H1 (cell line): ENCODE results near the gene FAM50B. TPM values are rescaled to one million over a fixed set of nuclear protein-coding genes. Genes with fewer than 3 reads are reported as not detected.

Experiments used
- CTCF ChIA-PET: fragments of 300-600 bp; sonication (Branson Sonifier 250); formaldehyde crosslinking; loops from one replicate; lab custom pipeline; 2021; ENCODE audit not compliant: partially characterized antibody; lab: Charles Lee
- POLR2A ChIA-PET: fragments of 300-600 bp; sonication (Branson Sonifier 250); formaldehyde crosslinking; loops from one replicate; lab custom pipeline; 2021; ENCODE audit warnings: inconsistent platforms; ENCODE audit not compliant: partially characterized antibody; lab: Charles Lee
- DNase-seq, 2 experiments: peaks; one replicate each; pipeline versions ENCODE4 v3.0.0 to v3.0.0-alpha.2; 2010 to 2022; ENCODE audit warnings: low spot score in 2 of 2, low read depth in 1 of 2, mixed read lengths in 1 of 2
- FAIRE-seq: peaks from 2 replicates; lab custom pipeline; 2011; peaks lifted over from hg19 to GRCh38; lab: Jason Lieb, UNC
- H2AFZ ChIP-seq: 2 replicates; pipeline ENCODE4 v1.8.1; 2012; ENCODE audit warnings: low read length, inconsistent platforms
- H2AK5ac ChIP-seq: 2 replicates; pipeline ENCODE4 v1.6.1; 2013; ENCODE audit warnings: low read depth, low read length
- H2BK120ac ChIP-seq: replicated peaks from 2 replicates; pipeline ENCODE3; 2013; ENCODE audit warnings: low read depth, low read length, inconsistent platforms
- H2BK12ac ChIP-seq: 2 replicates; pipeline ENCODE4 v1.6.1; 2013; ENCODE audit warnings: low read depth, low read length
- H2BK15ac ChIP-seq: 2 replicates; pipeline ENCODE4 v1.6.1; 2013; ENCODE audit warnings: low read length
- H2BK20ac ChIP-seq: 2 replicates; pipeline ENCODE4 v1.6.1; 2013; ENCODE audit warnings: low read length
- H2BK5ac ChIP-seq: 2 replicates; pipeline ENCODE4 v1.6.1; 2013; ENCODE audit warnings: low read depth, low read length
- H3K14ac ChIP-seq: 2 replicates; pipeline ENCODE4 v1.6.1; 2013; ENCODE audit warnings: inconsistent platforms; ENCODE audit not compliant: insufficient read length
- H3K18ac ChIP-seq: 2 replicates; pipeline ENCODE4 v1.6.1; 2013; ENCODE audit warnings: low read length; ENCODE audit errors: extremely low read depth
- H3K23ac ChIP-seq: 2 replicates; pipeline ENCODE4 v1.6.1; 2013; ENCODE audit warnings: inconsistent platforms; ENCODE audit not compliant: insufficient read length
- H3K23me2 ChIP-seq: 2 replicates; pipeline ENCODE4 v1.6.1; 2013; ENCODE audit warnings: low read depth, low read length
- H3K27ac ChIP-seq: 2 replicates; pipeline ENCODE4 v1.6.1; 2011; ENCODE audit warnings: low read depth, low read length, inconsistent platforms
- H3K27me3 ChIP-seq, 4 experiments: replicated peaks in 1 of 4; 1 replicate in 1 of 4; 2 replicates in 3 of 4; pipeline versions ENCODE4 v1.6.1 to v1.8.1; 2011 to 2013; ENCODE audit warnings: low read length in 3 of 4, mild to moderate bottlenecking in 3 of 4, inconsistent platforms in 2 of 4, mixed read lengths in 2 of 4, moderate library complexity in 1 of 4; ENCODE audit not compliant: control insufficient read depth in 3 of 4, insufficient read depth in 3 of 4; ENCODE audit errors: extremely low read depth in 1 of 4
- H3K36me3 ChIP-seq, 4 experiments: 2 replicates each; pipeline versions ENCODE4 v1.6.1 to v1.8.1; 2011 to 2013; ENCODE audit warnings: mild to moderate bottlenecking in 4 of 4, low read length in 3 of 4, moderate library complexity in 2 of 4, control low read depth in 1 of 4, inconsistent platforms in 1 of 4; ENCODE audit not compliant: insufficient read depth in 4 of 4, control insufficient read depth in 2 of 4
- H3K4ac ChIP-seq: replicated peaks from 2 replicates; pipeline ENCODE3; 2013; ENCODE audit warnings: low read length, low read depth, mixed read lengths, inconsistent platforms; ENCODE audit not compliant: insufficient read length
- H3K4me1 ChIP-seq, 4 experiments: replicated peaks in 1 of 4; 1 replicate in 1 of 4; 2 replicates in 3 of 4; pipeline versions ENCODE4 v1.6.1 to v1.8.1; 2011 to 2013; ENCODE audit warnings: low read length in 3 of 4, inconsistent platforms in 2 of 4, mixed read lengths in 1 of 4; ENCODE audit not compliant: insufficient read depth in 4 of 4, control insufficient read depth in 3 of 4
- H3K4me2 ChIP-seq, 2 experiments: 2 replicates each; pipeline versions ENCODE4 v1.6.1 to v1.8.1; 2011 to 2013; ENCODE audit warnings: low read depth in 2 of 2, low read length in 2 of 2, control low read depth in 1 of 2, inconsistent platforms in 1 of 2, mild to moderate bottlenecking in 1 of 2; ENCODE audit not compliant: insufficient read depth in 1 of 2
- H3K4me3 ChIP-seq, 4 experiments: fragments of 200-600, 300-600 bp in 1 of 4; sonication (generic), shearing (Covaris generic), sonication (Bioruptor Twin) in 1 of 4; 2 replicates each; pipeline versions ENCODE4 v1.5.1 to v1.8.1; 2011 to 2016; ENCODE audit warnings: low read length in 4 of 4, low read depth in 3 of 4, control low read depth in 2 of 4, inconsistent platforms in 2 of 4, mild to moderate bottlenecking in 2 of 4, mixed read lengths in 1 of 4, moderate library complexity in 1 of 4; ENCODE audit not compliant: insufficient read depth in 2 of 4; ENCODE audit errors: extremely low read depth in 1 of 4
- H3K56ac ChIP-seq: replicated peaks from 2 replicates; pipeline ENCODE3; 2013; ENCODE audit warnings: low read depth, mild to moderate bottlenecking, mixed read lengths, low read length, inconsistent platforms; ENCODE audit not compliant: insufficient read length
- H3K79me1 ChIP-seq: 2 replicates; pipeline ENCODE4 v1.6.1; 2013; ENCODE audit warnings: low read depth, low read length, control low read depth
- H3K79me2 ChIP-seq, 2 experiments: 2 replicates each; pipeline versions ENCODE4 v1.6.1 to v1.8.1; 2012 to 2013; ENCODE audit warnings: low read length in 2 of 2, mild to moderate bottlenecking in 2 of 2, inconsistent platforms in 1 of 2; ENCODE audit not compliant: insufficient read depth in 2 of 2, control insufficient read depth in 1 of 2
- H3K9ac ChIP-seq, 4 experiments: replicated peaks in 1 of 4; 1 replicate in 1 of 4; 2 replicates in 3 of 4; pipeline versions ENCODE4 v1.6.1 to v1.8.1; 2011 to 2013; ENCODE audit warnings: low read depth in 3 of 4, low read length in 3 of 4, control low read depth in 2 of 4, mild to moderate bottlenecking in 2 of 4, moderate library complexity in 2 of 4, inconsistent platforms in 1 of 4; ENCODE audit errors: extremely low read depth in 1 of 4
- H3K9me3 ChIP-seq, 2 experiments: 2 replicates each; pipeline versions ENCODE4 v1.6.1 to v1.8.1; 2012 to 2013; ENCODE audit warnings: mild to moderate bottlenecking in 2 of 2, moderate library complexity in 2 of 2, control low read depth in 1 of 2, inconsistent platforms in 1 of 2, low read depth in 1 of 2, low read length in 1 of 2, mixed read lengths in 1 of 2; ENCODE audit not compliant: insufficient read depth in 2 of 2
- H4K20me1 ChIP-seq, 2 experiments: replicated peaks in 1 of 2; 2 replicates each; pipeline versions ENCODE3 to v1.8.1; 2011 to 2013; ENCODE audit warnings: inconsistent platforms in 2 of 2, low read length in 2 of 2, mild to moderate bottlenecking in 1 of 2; ENCODE audit not compliant: insufficient read depth in 2 of 2, control insufficient read depth in 1 of 2
- H4K5ac ChIP-seq: 2 replicates; pipeline ENCODE4 v1.6.1; 2013; ENCODE audit warnings: low read length, low read depth, mixed read lengths, inconsistent platforms; ENCODE audit not compliant: insufficient read length
- H4K8ac ChIP-seq: 2 replicates; pipeline ENCODE4 v1.8.0; 2013; ENCODE audit warnings: mild to moderate bottlenecking, moderate library complexity, low read length, inconsistent platforms; ENCODE audit not compliant: insufficient read depth; ENCODE audit errors: extremely low read depth
- H4K91ac ChIP-seq: replicated peaks from 2 replicates; pipeline ENCODE3; 2013; ENCODE audit warnings: low read length, mixed read lengths, inconsistent platforms; ENCODE audit not compliant: insufficient read length
- BRCA1 ChIP-seq: IDR thresholded peaks from 2 replicates; pipeline ENCODE4 v1.6.1; 2012; ENCODE audit warnings: low read depth, low read length, improper control_type of control experiment
- CEBPB ChIP-seq: IDR thresholded peaks from 2 replicates; pipeline ENCODE4 v1.6.1; 2012; ENCODE audit warnings: low read depth, low read length
- CHD2 ChIP-seq: IDR thresholded peaks from 2 replicates; pipeline ENCODE4 v1.6.1; 2012; ENCODE audit warnings: low read length, improper control_type of control experiment
- CTBP2 ChIP-seq: IDR thresholded peaks from 2 replicates; pipeline ENCODE4 v1.7.0; 2011; ENCODE audit warnings: borderline replicate concordance, mild to moderate bottlenecking, moderate library complexity, mixed read lengths, low read length; ENCODE audit not compliant: insufficient read depth, insufficient read length
- EGR1 ChIP-seq: IDR thresholded peaks from 2 replicates; pipeline ENCODE4 v1.6.1; 2011; ENCODE audit warnings: low read depth, low read length, borderline replicate concordance
- EP300 ChIP-seq, 2 experiments: IDR thresholded peaks; 1 replicate in 1 of 2; 2 replicates in 1 of 2; pipeline ENCODE4 v1.6.1; 2011 to 2012; ENCODE audit warnings: low read depth in 2 of 2, low read length in 2 of 2, mild to moderate bottlenecking in 2 of 2, borderline replicate concordance in 1 of 2, inconsistent platforms in 1 of 2, moderate library complexity in 1 of 2
- HDAC2 ChIP-seq, 2 experiments: fragments of 300-600 bp in 1 of 2; sonication (generic) in 1 of 2; IDR thresholded peaks; 2 replicates each; pipeline ENCODE4 v1.6.1; 2011 to 2012; ENCODE audit warnings: low read depth in 2 of 2, low read length in 2 of 2, mild to moderate bottlenecking in 2 of 2, moderate library complexity in 2 of 2, borderline replicate concordance in 1 of 2, inconsistent platforms in 1 of 2
- JUN ChIP-seq: IDR thresholded peaks from 2 replicates; pipeline ENCODE4 v1.6.1; 2011; ENCODE audit warnings: low read depth, mild to moderate bottlenecking, improper control_type of control experiment, low read length
- KDM1A ChIP-seq: fragments of 200-600, 300-600 bp; sonication (generic); IDR thresholded peaks from 2 replicates; pipeline ENCODE4 v1.7.1; 2016; ENCODE audit warnings: mild to moderate bottlenecking, low read length, borderline replicate concordance
- MAX ChIP-seq: IDR thresholded peaks from 2 replicates; pipeline ENCODE4 v1.6.1; 2012; ENCODE audit warnings: inconsistent platforms
- NANOG ChIP-seq: IDR thresholded peaks from 2 replicates; pipeline ENCODE4 v1.6.1; 2011; ENCODE audit warnings: low read length, low read depth, mild to moderate bottlenecking, inconsistent platforms; ENCODE audit not compliant: insufficient read depth, poor library complexity, severe bottlenecking
- SAP30 ChIP-seq: fragments of 300-600 bp; sonication (generic); IDR thresholded peaks from 2 replicates; pipeline ENCODE4 v1.7.1; 2012; ENCODE audit warnings: low read length, moderate library complexity, mild to moderate bottlenecking, inconsistent platforms; ENCODE audit not compliant: insufficient read depth, insufficient replicate concordance
- SIRT6 ChIP-seq: IDR thresholded peaks from one replicate; pipeline ENCODE4 v1.7.1; 2012; ENCODE audit warnings: low read length, inconsistent platforms
- TAF1 ChIP-seq: IDR thresholded peaks from 2 replicates; pipeline ENCODE4 v1.6.1; 2011; ENCODE audit warnings: mild to moderate bottlenecking, low read depth, low read length
- WGBS, 2 experiments: shearing (Covaris generic) in 1 of 2; methylation state at CpG; one replicate each; pipeline versions ENCODE4 v1.1.6 to v1.1.7; 2013 to 2015; ENCODE audit warnings: low lambda C conversion rate in 2 of 2, mixed read lengths in 2 of 2, inconsistent platforms in 1 of 2, low coverage in 1 of 2, missing lambda C conversion rate in 1 of 2; ENCODE audit not compliant: insufficient replicate concordance in 2 of 2, insufficient coverage in 1 of 2, insufficient read length in 1 of 2; ENCODE audit errors: extremely low coverage in 1 of 2, missing lambda C conversion rate in 1 of 2; 5-methylcytosine and 5-hydroxymethylcytosine counted together
- polyA plus RNA-seq, 7 experiments: library from polyadenylated mRNA; depleted of rRNA in 3 of 7; stranded (reverse) in 5 of 7; unstranded in 2 of 7; fragments of >200 nt in 5 of 7; fragments of 200-250 nt in 2 of 7; gene quantifications; 1 replicate in 5 of 7; 2 replicates in 1 of 7; 4 replicates in 1 of 7; pipeline versions ENCODE4 v1.2.1 to v1.2.3, GENCODE V29; 2011 to 2013; ENCODE audit warnings: missing spikeins in 2 of 7, mixed read lengths in 2 of 7
- total RNA-seq: library from RNA; stranded (reverse); fragmentation: NEBNext Ultra II Directional; extraction: Animal tissue kit (Norgen Biotek cat#: 25700); gene quantifications from 2 replicates; pipeline ENCODE4 v1.2.1, GENCODE V29; 2021

Gene FAM50B
- total and polyA plus RNA-seq, 2 of the 8 experiments (the other 6 are each of a cell fraction or from before 2014, with no cell fraction given), result 3.1 to 3.2 TPM

GRCh38 chr6:3869284-3869631 is 20.1 kb downstream of the FAM50B start:
- no peak overlapping the region for H3K4ac ChIP-seq
- 0 out of 2 replicates have a peak overlapping the region, but pooled peaks have one; percentile 50 for H2AFZ ChIP-seq
- H2AK5ac ChIP-seq, result no peak overlapping the region
- no peak overlapping the region for H2BK5ac ChIP-seq
- no peak for DNase-seq
- H2BK12ac ChIP-seq, result peak overlapping the region; percentile 29; the same call in 1 of the 2 replicates
- H2BK20ac ChIP-seq, result 0 out of 2 replicates have a peak overlapping the region, but pooled peaks have one; percentile 68
- no peak overlapping the region for H3K14ac ChIP-seq
- H2BK120ac ChIP-seq, result no peak overlapping the region
- no peak overlapping the region for H4K5ac ChIP-seq
- 98% methylated on average over 3 of the region's 3 CpGs; no CpG with 5 or more reads in 1 of the 2 experiments for WGBS, 2 experiments
- no peak overlapping the region for H3K9ac ChIP-seq
- FAIRE-seq, result no peak
- ChIA-PET CTCF (no interaction called here), POLR2A (no interaction called here)
- H4K8ac ChIP-seq, result no peak overlapping the region
- peaks cover 0 to 3% (median 0%) of the 10 kb centered on the region in 4 experiments; a peak in 1 of 7 replicates for H3K4me1 ChIP-seq
- no peaks in the 10 kb centered on the region for H3K27me3 ChIP-seq
- peaks cover 2% of the 10 kb centered on the region; the same call in 1 of the 2 replicates for H3K79me1 ChIP-seq
- H3K56ac ChIP-seq, result no peak overlapping the region
- H3K23ac ChIP-seq, result no peak overlapping the region
- no peak overlapping the region for H3K27ac ChIP-seq
- no peak overlapping the region for H3K4me3 ChIP-seq
- H4K20me1 ChIP-seq, result no peaks in the 10 kb centered on the region
- no peaks in the 10 kb centered on the region for H3K9me3 ChIP-seq
- H2BK15ac ChIP-seq, result no peak overlapping the region
- H3K36me3 ChIP-seq, result no peaks in the 10 kb centered on the region
- no peaks in the 10 kb centered on the region for H3K79me2 ChIP-seq
- H4K91ac ChIP-seq, result no peak overlapping the region
- H3K4me2 ChIP-seq, result no peak overlapping the region
- H3K18ac ChIP-seq, result no peak overlapping the region
- no peaks in the 10 kb centered on the region for H3K23me2 ChIP-seq
- TF ChIP-seq CHD2, result no peak
- TF ChIP-seq CEBPB, result no peak
- TF ChIP-seq NANOG, result no peak
- TF ChIP-seq CTBP2, result no peak
- TF ChIP-seq EGR1, result no peak
- TF ChIP-seq KDM1A, result no peak
- TF ChIP-seq TAF1, result no peak
- no peak for TF ChIP-seq JUN
- TF ChIP-seq SAP30, result no peak
- no peak for TF ChIP-seq EP300 (IDR thresholded peaks at IDR 0.05; ENCODE audit: borderline replicate concordance in 1 of 2, low read depth in 2 of 2, low read length in 2 of 2)
- TF ChIP-seq SIRT6, result no peak
- no peak for TF ChIP-seq HDAC2 (IDR thresholded peaks at IDR 0.05; ENCODE audit: borderline replicate concordance in 1 of 2, low read depth in 2 of 2, low read length in 2 of 2)
- TF ChIP-seq MAX, result no peak
- no peak for TF ChIP-seq BRCA1
